Measurements from ENCODE around the gene LAMTOR1. TPM values are rescaled to one million over a fixed set of nuclear protein-coding genes. Genes with fewer than 3 reads are reported as not detected.

LAMTOR1 gene
- total RNA-seq, 1 donor from 2014 or later = 70.5 TPM

DNA sequence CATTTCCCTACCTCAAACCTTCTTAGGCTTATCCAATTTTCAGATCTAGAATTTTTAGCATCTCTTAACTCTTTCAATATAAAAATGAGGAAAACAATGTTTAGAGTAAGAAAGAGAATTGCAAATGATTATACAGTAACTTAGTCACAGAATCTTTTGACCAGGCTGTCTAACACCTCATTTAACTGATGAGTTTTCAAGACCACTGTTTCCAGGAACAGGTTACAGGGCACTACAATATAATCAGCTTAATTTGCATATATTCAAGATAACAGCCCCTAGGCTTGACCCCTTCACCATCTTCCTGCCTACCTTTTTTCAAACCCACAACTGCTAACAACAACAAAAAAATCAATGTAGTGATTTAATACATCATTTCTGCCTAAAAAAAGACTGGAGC lies 35.4 kb downstream of the LAMTOR1 start:
- Mint-ChIP-seq H3K27me3 (ENCODE audit: low read depth) (no peaks in the 10 kb centered on the region), H3K27ac (ENCODE audit: unreplicated experiment) (no peak overlapping the region), H3K36me3 (ENCODE audit: low read depth) (peaks cover 1% of the 10 kb centered on the region), H3K4me1 (ENCODE audit: low read depth) (peaks cover 40% of the 10 kb centered on the region), H3K4me3 (ENCODE audit: unreplicated experiment) (no peak overlapping the region), H3K9me3 (ENCODE audit: low read depth) (no peaks in the 10 kb centered on the region)
- DNase-seq (ENCODE audit: low spot score) = no peak
- TF ChIP-seq, protein P1, sequence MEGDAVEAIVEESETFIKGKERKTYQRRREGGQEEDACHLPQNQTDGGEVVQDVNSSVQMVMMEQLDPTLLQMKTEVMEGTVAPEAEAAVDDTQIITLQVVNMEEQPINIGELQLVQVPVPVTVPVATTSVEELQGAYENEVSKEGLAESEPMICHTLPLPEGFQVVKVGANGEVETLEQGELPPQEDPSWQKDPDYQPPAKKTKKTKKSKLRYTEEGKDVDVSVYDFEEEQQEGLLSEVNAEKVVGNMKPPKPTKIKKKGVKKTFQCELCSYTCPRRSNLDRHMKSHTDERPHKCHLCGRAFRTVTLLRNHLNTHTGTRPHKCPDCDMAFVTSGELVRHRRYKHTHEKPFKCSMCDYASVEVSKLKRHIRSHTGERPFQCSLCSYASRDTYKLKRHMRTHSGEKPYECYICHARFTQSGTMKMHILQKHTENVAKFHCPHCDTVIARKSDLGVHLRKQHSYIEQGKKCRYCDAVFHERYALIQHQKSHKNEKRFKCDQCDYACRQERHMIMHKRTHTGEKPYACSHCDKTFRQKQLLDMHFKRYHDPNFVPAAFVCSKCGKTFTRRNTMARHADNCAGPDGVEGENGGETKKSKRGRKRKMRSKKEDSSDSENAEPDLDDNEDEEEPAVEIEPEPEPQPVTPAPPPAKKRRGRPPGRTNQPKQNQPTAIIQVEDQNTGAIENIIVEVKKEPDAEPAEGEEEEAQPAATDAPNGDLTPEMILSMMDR (IDR thresholded peaks at IDR 0.05) = no peak

DNA sequence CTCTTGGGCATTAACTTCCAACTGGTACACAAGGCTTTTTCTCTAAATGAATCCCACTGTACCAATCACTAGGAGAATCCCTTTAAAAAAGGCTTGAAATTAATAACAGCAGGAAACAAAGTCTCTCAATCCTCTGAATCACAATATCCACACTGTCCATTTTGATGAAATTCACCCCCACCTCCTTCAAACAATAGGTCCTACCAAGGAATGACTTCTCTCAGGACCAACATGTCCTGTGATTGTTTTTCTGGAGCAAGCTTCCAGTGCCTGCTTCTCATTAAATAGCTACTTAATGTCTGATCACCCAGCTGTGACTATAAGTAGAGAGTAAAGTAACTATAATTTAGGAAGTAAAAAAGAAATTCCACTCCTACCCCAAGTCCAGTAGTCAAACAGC lies 35.8 kb downstream of the LAMTOR1 start:
- no peak for DNase-seq (ENCODE audit: low spot score)
- H3K4me1 Mint-ChIP-seq (ENCODE audit: low read depth) = peaks cover 36% of the 10 kb centered on the region
- H3K36me3 Mint-ChIP-seq (ENCODE audit: low read depth) = peaks cover 1% of the 10 kb centered on the region
- no peak overlapping the region for H3K4me3 Mint-ChIP-seq (ENCODE audit: unreplicated experiment)
- H3K9me3 Mint-ChIP-seq (ENCODE audit: low read depth) = no peaks in the 10 kb centered on the region
- peak overlapping the region; percentile 8 for H3K27ac Mint-ChIP-seq (ENCODE audit: unreplicated experiment)
- TF ChIP-seq, protein P1 (IDR thresholded peaks at IDR 0.05) = no peak
- H3K27me3 Mint-ChIP-seq (ENCODE audit: low read depth) = no peaks in the 10 kb centered on the region

DNA sequence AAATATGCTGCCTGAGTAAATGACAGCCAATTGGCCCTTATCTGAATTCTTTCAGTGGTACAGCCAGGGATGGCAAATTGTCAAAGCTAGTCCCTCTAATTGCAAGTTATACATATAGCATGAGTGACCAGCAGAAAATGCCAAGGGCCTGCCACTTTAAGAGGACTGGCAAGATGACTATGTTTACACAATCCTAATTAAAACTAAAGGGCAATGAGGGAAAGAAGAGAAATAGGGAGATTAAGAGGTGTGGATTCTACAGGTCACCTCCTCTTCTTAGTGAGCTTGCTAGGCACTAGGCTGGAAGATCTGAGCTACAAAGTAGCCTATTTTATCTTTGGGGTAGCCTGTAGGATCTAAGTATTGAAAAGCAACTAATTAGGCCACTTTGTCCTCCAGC lies 36.2 kb downstream of the LAMTOR1 start:
- Mint-ChIP-seq H3K4me3 (ENCODE audit: unreplicated experiment) (no peak overlapping the region), H3K4me1 (ENCODE audit: low read depth) (peaks cover 32% of the 10 kb centered on the region), H3K9me3 (ENCODE audit: low read depth) (no peaks in the 10 kb centered on the region), H3K36me3 (ENCODE audit: low read depth) (peaks cover 1% of the 10 kb centered on the region), H3K27me3 (ENCODE audit: low read depth) (no peaks in the 10 kb centered on the region), H3K27ac (ENCODE audit: unreplicated experiment) (no peak overlapping the region)
- DNase-seq (ENCODE audit: low spot score) = no peak
- TF ChIP-seq, protein P1 (IDR thresholded peaks at IDR 0.05) = no peak

DNA sequence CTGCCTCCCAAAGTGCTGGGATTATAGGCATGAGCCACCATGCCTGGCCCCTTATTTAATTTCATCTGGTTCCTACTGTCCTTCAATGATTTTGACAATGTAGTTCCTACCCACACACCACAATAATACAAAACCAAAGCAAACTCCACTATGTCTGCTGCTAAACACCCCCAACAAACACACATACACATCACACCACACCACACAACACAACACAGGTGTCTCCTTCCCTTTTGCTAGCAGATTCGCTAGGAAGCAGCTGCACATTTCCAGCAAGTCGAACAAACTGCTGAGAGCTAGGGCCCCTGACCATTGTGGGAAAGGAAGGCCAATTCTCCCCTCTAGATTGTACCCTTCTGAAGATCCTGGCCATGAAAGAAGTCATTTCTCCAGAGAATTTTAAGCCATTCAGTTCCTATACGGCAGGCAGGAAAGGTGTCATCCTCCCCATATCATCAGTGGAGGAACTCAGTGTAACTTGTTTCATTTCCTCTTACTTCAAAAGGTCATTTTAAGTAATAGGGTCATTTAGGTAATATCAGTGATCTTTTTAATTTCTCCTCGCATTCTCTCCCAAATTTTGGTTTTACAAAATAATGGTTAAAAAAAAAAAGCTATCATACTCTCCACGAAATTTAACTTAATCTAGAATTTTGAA lies 41.2 kb downstream of the LAMTOR1 start:
- TF ChIP-seq, protein P1 (IDR thresholded peaks at IDR 0.05) = no peak
- no peaks in the 10 kb centered on the region for H3K36me3 Mint-ChIP-seq (ENCODE audit: low read depth)
- no peak overlapping the region for H3K4me3 Mint-ChIP-seq (ENCODE audit: unreplicated experiment)
- H3K27ac Mint-ChIP-seq (ENCODE audit: unreplicated experiment) = no peak overlapping the region
- no peaks in the 10 kb centered on the region for H3K9me3 Mint-ChIP-seq (ENCODE audit: low read depth)
- H3K4me1 Mint-ChIP-seq (ENCODE audit: low read depth) = peaks cover 13% of the 10 kb centered on the region
- no peak for DNase-seq (ENCODE audit: low spot score)
- no peaks in the 10 kb centered on the region for H3K27me3 Mint-ChIP-seq (ENCODE audit: low read depth)

DNA sequence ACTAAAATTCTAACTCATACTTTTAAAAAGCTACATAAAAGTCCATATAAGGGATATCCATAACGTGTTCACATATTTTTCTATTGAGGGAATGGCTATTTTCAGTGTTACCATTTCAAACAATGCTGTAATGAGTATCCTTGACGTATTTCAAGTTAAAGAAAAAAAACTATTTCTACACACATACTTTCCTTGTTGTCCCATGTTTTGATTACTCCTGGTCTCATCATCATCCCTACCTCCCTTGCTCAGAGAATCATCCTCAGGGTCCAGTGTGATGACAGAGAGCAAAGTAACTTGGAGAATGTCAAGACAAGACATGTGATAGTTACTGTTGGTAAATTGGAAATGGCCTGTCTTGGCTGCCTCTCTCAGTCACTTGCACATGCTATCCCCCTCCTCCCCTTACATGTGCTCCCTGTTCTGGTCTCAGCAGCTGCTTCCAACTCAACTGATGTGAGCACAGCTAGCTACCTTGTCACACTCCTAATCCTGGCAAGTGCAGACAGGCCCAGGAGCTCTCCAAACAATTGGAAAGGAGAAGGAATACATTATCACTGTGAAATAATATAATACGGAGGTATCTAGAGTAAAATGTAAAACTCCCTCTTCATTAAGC lies 44.6 kb downstream of the LAMTOR1 start:
- H3K4me3 Mint-ChIP-seq (ENCODE audit: unreplicated experiment) = peak overlapping the region; percentile 7
- TF ChIP-seq, protein P1 (IDR thresholded peaks at IDR 0.05) = no peak
- peak overlapping the region; percentile 93 for H3K27ac Mint-ChIP-seq (ENCODE audit: unreplicated experiment)
- peaks cover 10% of the 10 kb centered on the region for H3K4me1 Mint-ChIP-seq (ENCODE audit: low read depth)
- no peak for DNase-seq (ENCODE audit: low spot score)
- H3K36me3 Mint-ChIP-seq (ENCODE audit: low read depth) = no peaks in the 10 kb centered on the region
- no peaks in the 10 kb centered on the region for H3K27me3 Mint-ChIP-seq (ENCODE audit: low read depth)
- no peaks in the 10 kb centered on the region for H3K9me3 Mint-ChIP-seq (ENCODE audit: low read depth)
